ENCODE measurements around the gene KCTD10. TPM values are rescaled to one million over a fixed set of nuclear protein-coding genes. Genes with fewer than 3 reads are reported as not detected.

The KCTD10 gene
- total and polyA plus RNA-seq, 2 of the 13 experiments (the other 11 are each of a cell fraction or from before 2014, with no cell fraction given) = 6.9 to 25.4 TPM

DNA sequence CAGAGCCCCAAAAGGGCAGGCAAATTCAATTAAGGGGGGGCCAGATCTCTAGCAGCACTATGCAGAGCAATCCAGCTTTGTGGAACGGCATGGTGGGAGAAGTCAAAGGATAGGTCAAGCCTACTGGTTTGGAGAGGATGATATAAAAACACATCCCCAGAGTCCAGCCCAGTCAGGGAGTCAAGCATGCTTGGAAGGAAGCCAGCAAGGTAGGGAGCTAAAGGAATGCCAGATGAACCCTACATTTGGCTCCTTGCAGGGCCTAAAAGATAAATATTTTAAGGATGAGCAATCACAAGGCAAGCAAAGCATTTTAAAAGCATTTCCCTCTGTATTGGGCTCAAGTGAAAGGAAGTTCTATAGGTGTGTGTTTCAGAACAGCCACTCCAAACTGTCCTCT is 21.4 kb downstream of the KCTD10 start (continued):
- TF ChIP-seq, protein P1, sequence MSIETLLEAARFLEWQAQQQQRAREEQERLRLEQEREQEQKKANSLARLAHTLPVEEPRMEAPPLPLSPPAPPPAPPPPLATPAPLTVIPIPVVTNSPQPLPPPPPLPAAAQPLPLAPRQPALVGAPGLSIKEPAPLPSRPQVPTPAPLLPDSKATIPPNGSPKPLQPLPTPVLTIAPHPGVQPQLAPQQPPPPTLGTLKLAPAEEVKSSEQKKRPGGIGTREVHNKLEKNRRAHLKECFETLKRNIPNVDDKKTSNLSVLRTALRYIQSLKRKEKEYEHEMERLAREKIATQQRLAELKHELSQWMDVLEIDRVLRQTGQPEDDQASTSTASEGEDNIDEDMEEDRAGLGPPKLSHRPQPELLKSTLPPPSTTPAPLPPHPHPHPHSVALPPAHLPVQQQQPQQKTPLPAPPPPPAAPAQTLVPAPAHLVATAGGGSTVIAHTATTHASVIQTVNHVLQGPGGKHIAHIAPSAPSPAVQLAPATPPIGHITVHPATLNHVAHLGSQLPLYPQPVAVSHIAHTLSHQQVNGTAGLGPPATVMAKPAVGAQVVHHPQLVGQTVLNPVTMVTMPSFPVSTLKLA (IDR thresholded peaks at IDR 0.05) = no peak
- TF ChIP-seq ZNF337 (CRISPR knock-in tag; IDR thresholded peaks at IDR 0.05; ENCODE audit: borderline replicate concordance, low read depth) = no peak

DNA sequence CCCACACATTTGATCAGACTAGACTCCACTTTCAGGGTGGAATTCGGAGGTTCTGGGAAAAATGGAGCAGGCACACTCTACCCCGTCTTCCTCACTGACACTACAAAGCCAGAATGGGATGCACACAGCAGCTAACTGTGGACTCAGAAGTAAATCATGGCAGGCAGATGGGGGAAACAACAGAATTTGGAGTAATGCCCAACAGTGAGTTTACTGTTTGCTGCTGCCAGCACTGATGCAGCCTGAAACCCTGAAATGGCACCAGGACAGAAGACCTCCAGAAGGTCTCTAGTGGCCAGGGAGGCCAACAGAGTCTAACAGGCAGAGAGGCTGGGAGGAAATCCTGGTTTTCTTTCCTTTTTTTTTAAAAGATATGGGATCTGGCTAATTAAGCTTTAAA is 24.6 kb downstream of the KCTD10 start:
- Histone ChIP-seq H3K4me2 (ENCODE audit: low read depth, low read length) (no peak overlapping the region), H2AFZ (ENCODE audit: low read length) (no peak overlapping the region), H3K4me1 (ENCODE audit: insufficient read depth, low read length) (peaks cover 32% of the 10 kb centered on the region), H3K9ac (ENCODE audit: insufficient read depth, low read depth, low read length) (no peak overlapping the region), H3K27ac (ENCODE audit: extremely low read length, insufficient read depth, low read length) (no peak overlapping the region), H3K79me2 (ENCODE audit: insufficient read depth, low read length) (no peaks in the 10 kb centered on the region), H4K20me1 (ENCODE audit: insufficient read depth, low read length) (no peaks in the 10 kb centered on the region), H3K27me3 (ENCODE audit: control insufficient read depth in 1 of 2, insufficient read depth in 2 of 2, low read length in 2 of 2) (no peaks in the 10 kb centered on the region), H3K4me3 (replicated peaks in 1 of 3; ENCODE audit: insufficient read depth in 1 of 3, low read depth in 2 of 3, low read length in 3 of 3) (no peak overlapping the region), H3K9me3 (ENCODE audit: low read length) (no peaks in the 10 kb centered on the region), H3K36me3 (replicated peaks in 1 of 2; ENCODE audit: control insufficient read depth in 1 of 2, insufficient read depth in 2 of 2, low read length in 2 of 2) (peaks cover 29 to 74% of the 10 kb centered on the region in 2 experiments)
- DNase-seq (ENCODE audit: low spot score) (no peak), FAIRE-seq (no peak), ATAC-seq (no peak)
- ChIA-PET POLR2A (no interaction called here), CTCF (ENCODE audit: low intra/inter-chr PET ratio, low total read pairs) (no interaction called here)
- intact Hi-C loops (cut with micrococcal nuclease; ENCODE audit: unreplicated experiment) (no loop called here), in situ Hi-C loops (cut with HindIII; ENCODE audit: extremely low pct_ligation_motif_present, low pct_unique_long_range_greater_than_20kb) (no loop called here)
- BruUV-seq (replicated peaks) = no TSS peak
- WGBS (ENCODE audit: low lambda C conversion rate) = 94% methylated on average over 2 of the region's 2 CpGs
- TF ChIP-seq MTF1 (CRISPR knock-in tag; IDR thresholded peaks at IDR 0.05) (no peak), BRD4 (CRISPR knock-in tag; IDR thresholded peaks at IDR 0.05) (no peak), RBFOX2 (IDR thresholded peaks at IDR 0.05; ENCODE audit: low read depth, low read length) (no peak), NCOA2 (CRISPR knock-in tag; IDR thresholded peaks at IDR 0.05) (no peak)
- TF ChIP-seq, protein P2, sequence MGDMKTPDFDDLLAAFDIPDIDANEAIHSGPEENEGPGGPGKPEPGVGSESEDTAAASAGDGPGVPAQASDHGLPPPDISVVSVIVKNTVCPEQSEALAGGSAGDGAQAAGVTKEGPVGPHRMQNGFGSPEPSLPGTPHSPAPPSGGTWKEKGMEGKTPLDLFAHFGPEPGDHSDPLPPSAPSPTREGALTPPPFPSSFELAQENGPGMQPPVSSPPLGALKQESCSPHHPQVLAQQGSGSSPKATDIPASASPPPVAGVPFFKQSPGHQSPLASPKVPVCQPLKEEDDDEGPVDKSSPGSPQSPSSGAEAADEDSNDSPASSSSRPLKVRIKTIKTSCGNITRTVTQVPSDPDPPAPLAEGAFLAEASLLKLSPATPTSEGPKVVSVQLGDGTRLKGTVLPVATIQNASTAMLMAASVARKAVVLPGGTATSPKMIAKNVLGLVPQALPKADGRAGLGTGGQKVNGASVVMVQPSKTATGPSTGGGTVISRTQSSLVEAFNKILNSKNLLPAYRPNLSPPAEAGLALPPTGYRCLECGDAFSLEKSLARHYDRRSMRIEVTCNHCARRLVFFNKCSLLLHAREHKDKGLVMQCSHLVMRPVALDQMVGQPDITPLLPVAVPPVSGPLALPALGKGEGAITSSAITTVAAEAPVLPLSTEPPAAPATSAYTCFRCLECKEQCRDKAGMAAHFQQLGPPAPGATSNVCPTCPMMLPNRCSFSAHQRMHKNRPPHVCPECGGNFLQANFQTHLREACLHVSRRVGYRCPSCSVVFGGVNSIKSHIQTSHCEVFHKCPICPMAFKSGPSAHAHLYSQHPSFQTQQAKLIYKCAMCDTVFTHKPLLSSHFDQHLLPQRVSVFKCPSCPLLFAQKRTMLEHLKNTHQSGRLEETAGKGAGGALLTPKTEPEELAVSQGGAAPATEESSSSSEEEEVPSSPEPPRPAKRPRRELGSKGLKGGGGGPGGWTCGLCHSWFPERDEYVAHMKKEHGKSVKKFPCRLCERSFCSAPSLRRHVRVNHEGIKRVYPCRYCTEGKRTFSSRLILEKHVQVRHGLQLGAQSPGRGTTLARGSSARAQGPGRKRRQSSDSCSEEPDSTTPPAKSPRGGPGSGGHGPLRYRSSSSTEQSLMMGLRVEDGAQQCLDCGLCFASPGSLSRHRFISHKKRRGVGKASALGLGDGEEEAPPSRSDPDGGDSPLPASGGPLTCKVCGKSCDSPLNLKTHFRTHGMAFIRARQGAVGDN (CRISPR knock-in tag; IDR thresholded peaks at IDR 0.05) = no peak

Data from HepG2 (cell line).